ENCODE data around the gene RIPPLY2.

DNA sequence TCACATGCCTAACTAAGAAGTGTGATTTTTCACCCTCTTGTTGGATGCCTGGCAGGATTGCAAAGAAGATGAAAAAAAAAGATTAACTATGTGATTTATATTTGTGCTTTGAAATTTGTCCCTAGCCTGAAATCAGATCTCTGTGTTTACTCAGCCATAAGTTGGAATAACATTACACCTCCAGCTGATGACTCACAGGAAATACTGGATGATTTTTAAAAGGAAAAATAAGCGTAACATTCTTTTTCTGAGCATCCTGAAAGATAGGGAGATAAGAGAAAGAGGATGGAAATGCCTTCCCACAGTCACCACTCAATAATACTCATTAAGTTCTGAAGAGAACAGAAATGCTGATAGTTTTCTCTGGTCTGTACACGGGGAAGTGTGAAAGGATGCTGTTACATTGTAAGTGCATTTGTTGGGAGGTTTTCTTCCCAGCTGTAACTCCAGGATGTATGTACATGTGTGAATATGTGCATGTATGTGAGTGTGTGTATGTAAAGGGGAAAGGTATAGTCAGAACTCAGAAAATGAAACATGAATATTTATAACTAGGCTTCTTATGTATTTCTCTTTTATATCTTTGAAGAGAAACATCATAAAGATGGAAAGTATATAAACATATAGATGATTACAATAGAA lies 37.4 kb upstream of the RIPPLY2 start:
- TF ChIP-seq EP300 (IDR thresholded peaks at IDR 0.05), result no peak
- TF ChIP-seq CTCF (IDR thresholded peaks at IDR 0.05), result no peak
- no peak for TF ChIP-seq POLR2AphosphoS5 (IDR thresholded peaks at IDR 0.05)

All from upper lobe of left lung (tissue), 4 donors.